ENCODE measurements around the gene SLBP.

DNA sequence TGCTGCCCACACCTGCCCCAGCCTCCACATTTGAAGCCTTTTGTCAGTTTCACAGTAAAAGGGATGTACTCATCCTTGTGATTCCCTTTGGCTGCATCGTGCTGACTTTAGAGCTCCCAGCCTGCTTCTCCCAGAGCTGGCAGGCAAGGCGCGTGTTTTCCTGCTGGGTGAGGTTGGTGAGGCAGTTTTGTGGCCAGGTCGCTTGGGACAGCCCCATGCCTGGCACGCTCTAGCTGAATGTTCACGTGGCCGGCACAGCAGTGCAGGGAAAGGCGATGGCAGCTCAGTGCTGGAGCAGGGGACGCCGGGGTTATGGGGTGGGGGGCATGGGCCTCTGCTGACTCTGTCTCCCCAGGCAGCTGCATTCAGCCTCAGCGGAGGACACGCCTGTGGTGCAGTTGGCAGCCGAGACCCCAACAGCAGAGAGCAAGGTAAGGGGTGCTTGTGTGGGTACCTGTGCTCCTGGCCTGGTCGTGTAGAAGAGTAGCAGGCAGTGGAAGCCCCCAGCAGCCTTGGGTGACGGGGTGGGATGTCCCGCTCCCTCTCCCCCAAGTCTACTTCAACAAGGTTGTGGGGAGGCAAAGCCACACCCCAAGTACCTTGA is 18.5 kb upstream of the SLBP start:
- TF ChIP-seq, protein P1, sequence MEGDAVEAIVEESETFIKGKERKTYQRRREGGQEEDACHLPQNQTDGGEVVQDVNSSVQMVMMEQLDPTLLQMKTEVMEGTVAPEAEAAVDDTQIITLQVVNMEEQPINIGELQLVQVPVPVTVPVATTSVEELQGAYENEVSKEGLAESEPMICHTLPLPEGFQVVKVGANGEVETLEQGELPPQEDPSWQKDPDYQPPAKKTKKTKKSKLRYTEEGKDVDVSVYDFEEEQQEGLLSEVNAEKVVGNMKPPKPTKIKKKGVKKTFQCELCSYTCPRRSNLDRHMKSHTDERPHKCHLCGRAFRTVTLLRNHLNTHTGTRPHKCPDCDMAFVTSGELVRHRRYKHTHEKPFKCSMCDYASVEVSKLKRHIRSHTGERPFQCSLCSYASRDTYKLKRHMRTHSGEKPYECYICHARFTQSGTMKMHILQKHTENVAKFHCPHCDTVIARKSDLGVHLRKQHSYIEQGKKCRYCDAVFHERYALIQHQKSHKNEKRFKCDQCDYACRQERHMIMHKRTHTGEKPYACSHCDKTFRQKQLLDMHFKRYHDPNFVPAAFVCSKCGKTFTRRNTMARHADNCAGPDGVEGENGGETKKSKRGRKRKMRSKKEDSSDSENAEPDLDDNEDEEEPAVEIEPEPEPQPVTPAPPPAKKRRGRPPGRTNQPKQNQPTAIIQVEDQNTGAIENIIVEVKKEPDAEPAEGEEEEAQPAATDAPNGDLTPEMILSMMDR (IDR thresholded peaks at IDR 0.05; ENCODE audit: low read depth, low read length) = no peak
- no peak for TF ChIP-seq EZH2phosphoT487 (IDR thresholded peaks at IDR 0.05; ENCODE audit: low read depth)

Measured in OCI-LY3 (cell line).